Gastroesophageal sphincter (tissue), 4 donors: Measurements from ENCODE around the gene SLC35F3. TPM values are rescaled to one million over a fixed set of nuclear protein-coding genes. Genes with fewer than 3 reads are reported as not detected.

Experiments
- ATAC-seq: fragments of 150-250 bp; one replicate; pipeline ENCODE4 v1.9.1; 2016; ENCODE audit warnings: mild to moderate bottlenecking, moderate library complexity
- H3K27ac ChIP-seq, 4 donors: fragments of 200-600 bp; sonication (generic) in 3 of 4; 1 replicate in 3 of 4; 2 replicates in 1 of 4; pipeline ENCODE4 v1.5.1; 2016 to 2019
- H3K27me3 ChIP-seq: fragments of 200-600 bp; sonication (generic); one replicate; pipeline ENCODE4 v1.5.1; 2019
- H3K36me3 ChIP-seq, 2 donors: fragments of 200-600 bp; sonication (generic); one replicate each; pipeline ENCODE4 v1.5.1; 2019; ENCODE audit warnings: control low read depth in 1 of 2
- H3K4me1 ChIP-seq, 3 donors: fragments of 200-600 bp; sonication (generic); 1 replicate in 2 of 3; 2 replicates in 1 of 3; pipeline ENCODE4 v1.5.1; 2016 to 2019; ENCODE audit warnings: control low read depth in 2 of 3
- H3K4me3 ChIP-seq, 2 donors: fragments of 200-600 bp; sonication (generic); one replicate each; pipeline ENCODE4 v1.5.1; 2019; ENCODE audit warnings: mild to moderate bottlenecking in 1 of 2, moderate library complexity in 1 of 2
- H3K9me3 ChIP-seq, 3 donors: fragments of 200-600 bp; sonication (generic); one replicate each; pipeline ENCODE4 v1.5.1; 2017 to 2019; ENCODE audit warnings: control low read depth in 2 of 3
- EP300 ChIP-seq: sonication (generic); formaldehyde crosslinking; IDR thresholded peaks from one replicate; pipeline ENCODE4 v1.6.1; 2017; ENCODE audit warnings: antibody characterized with exemption, mild to moderate bottlenecking
- POLR2A ChIP-seq, 2 donors: fragments of 450-650 bp; IDR thresholded peaks; one replicate each; pipeline ENCODE4 v1.6.1; 2017; ENCODE audit warnings: antibody characterized with exemption in 2 of 2, mild to moderate bottlenecking in 2 of 2, moderate library complexity in 1 of 2
- POLR2AphosphoS5 ChIP-seq: sonication (generic); formaldehyde crosslinking; IDR thresholded peaks from one replicate; pipeline ENCODE4 v1.6.1; 2017; ENCODE audit warnings: antibody characterized with exemption
- WGBS, 2 donors: methylation state at CpG; one replicate each; pipeline ENCODE4 v1.1.5; 2018; ENCODE audit warnings: low coverage in 1 of 2; 5-methylcytosine and 5-hydroxymethylcytosine counted together
- total RNA-seq, 4 donors: library from RNA; depleted of rRNA; stranded (reverse); fragments of >200 nt; gene quantifications; one replicate each; pipeline ENCODE4 v1.1.0, GENCODE V29; 2016
- TF ChIP-seq, protein P1 (sequence below), 4 experiments: fragments of 200-600 bp in 2 of 4; fragments of 450-650 bp in 2 of 4; sonication (generic) in 1 of 4; IDR thresholded peaks; one replicate each; pipeline ENCODE4 v1.5.1; 2017 to 2019; ENCODE audit warnings: antibody characterized with exemption in 4 of 4, mild to moderate bottlenecking in 2 of 4, moderate library complexity in 2 of 4

The SLC35F3 gene
- total RNA-seq, 4 donors from 2014 or later = 0.16 to 0.62 (median 0.54) TPM; not detected in 1

DNA sequence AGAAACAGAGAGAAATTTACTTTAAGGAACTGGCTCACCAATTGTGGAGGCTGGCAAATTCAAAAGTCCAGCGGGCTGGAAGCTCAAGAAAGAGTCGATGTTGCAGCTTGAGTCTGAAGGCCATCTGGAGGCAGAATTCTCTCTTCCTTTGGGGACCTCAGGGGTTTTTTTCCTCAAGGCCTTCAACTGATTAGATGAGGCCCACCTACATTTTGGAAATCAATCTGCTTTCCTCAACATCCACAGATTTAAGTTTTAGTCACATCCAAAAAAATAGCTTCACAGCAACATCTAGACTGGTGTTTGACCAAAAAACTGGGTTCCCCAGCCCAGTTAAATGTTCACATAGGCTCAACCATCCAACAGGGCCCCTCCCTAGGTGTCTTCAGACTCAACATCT is 114.9 kb downstream of the SLC35F3 start:
- no peaks in the 10 kb centered on the region for H3K4me1 ChIP-seq
- H3K9me3 ChIP-seq = peaks cover 0 to 8% (median 0%) of the 10 kb centered on the region in 3 donors
- WGBS, 2 donors = 92 to 100% methylated on average over 2 of the region's 2 CpGs
- peaks cover 7% of the 10 kb centered on the region for H3K27me3 ChIP-seq
- H3K36me3 ChIP-seq = no peaks in the 10 kb centered on the region
- no peak overlapping the region for H3K4me3 ChIP-seq
- H3K27ac ChIP-seq = no peak overlapping the region
- TF ChIP-seq POLR2AphosphoS5 (no peak), EP300 (no peak), POLR2A (IDR thresholded peaks at IDR 0.05) (no peak)
- TF ChIP-seq, protein P1, sequence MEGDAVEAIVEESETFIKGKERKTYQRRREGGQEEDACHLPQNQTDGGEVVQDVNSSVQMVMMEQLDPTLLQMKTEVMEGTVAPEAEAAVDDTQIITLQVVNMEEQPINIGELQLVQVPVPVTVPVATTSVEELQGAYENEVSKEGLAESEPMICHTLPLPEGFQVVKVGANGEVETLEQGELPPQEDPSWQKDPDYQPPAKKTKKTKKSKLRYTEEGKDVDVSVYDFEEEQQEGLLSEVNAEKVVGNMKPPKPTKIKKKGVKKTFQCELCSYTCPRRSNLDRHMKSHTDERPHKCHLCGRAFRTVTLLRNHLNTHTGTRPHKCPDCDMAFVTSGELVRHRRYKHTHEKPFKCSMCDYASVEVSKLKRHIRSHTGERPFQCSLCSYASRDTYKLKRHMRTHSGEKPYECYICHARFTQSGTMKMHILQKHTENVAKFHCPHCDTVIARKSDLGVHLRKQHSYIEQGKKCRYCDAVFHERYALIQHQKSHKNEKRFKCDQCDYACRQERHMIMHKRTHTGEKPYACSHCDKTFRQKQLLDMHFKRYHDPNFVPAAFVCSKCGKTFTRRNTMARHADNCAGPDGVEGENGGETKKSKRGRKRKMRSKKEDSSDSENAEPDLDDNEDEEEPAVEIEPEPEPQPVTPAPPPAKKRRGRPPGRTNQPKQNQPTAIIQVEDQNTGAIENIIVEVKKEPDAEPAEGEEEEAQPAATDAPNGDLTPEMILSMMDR (IDR thresholded peaks at IDR 0.05) = no peak
- no peak for ATAC-seq

DNA sequence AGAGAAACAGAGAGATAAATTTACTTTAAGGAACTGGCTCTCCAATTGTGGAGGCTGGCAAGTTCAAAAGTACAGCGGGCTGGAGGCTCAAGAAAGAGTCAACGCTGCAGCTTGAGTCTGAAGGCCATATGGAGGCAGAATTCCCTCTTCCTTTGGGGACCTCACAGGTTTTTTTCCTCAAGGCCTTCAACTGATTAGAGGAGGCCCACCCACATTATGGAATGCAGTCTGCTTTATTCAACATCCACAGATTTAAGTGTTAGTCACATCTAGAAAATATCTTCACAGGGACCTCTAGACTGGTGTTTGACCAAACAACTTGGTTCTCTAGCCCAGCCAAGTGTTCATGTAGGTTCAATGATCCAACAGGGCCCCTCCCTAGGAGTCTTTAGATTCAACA is 117.8 kb downstream of the SLC35F3 start:
- H3K27ac ChIP-seq = no peak overlapping the region
- H3K4me3 ChIP-seq = no peak overlapping the region
- TF ChIP-seq POLR2A (IDR thresholded peaks at IDR 0.05) = no peak
- TF ChIP-seq, protein P1 (IDR thresholded peaks at IDR 0.05) = no peak
- no peak for TF ChIP-seq EP300
- no peak for TF ChIP-seq POLR2AphosphoS5
- ATAC-seq = no peak
- H3K9me3 ChIP-seq = no peaks in the 10 kb centered on the region
- 63 to 70% methylated on average over 2 of the region's 2 CpGs for WGBS, 2 donors
- H3K36me3 ChIP-seq = no peaks in the 10 kb centered on the region
- H3K27me3 ChIP-seq = peaks cover 7% of the 10 kb centered on the region
- no peaks in the 10 kb centered on the region for H3K4me1 ChIP-seq

DNA sequence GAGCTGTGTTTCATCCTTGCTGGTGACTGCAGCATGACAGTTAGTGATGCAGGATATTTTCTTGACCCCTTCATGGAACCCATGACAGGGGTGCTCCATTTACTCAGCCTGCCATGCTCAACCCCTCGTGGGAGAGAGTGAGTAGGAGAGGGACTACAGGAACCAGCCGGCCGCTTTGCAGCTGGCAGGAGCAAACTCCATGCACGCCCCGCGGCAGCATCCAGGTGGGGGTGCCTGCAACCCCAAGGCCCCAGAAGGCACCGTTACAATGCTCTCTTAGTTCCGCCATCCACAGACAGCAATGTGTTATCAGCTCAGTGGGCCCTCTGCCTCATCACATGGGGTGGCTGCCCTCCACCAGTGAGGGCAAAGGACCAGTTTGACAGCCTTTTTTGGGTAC is 135.1 kb downstream of the SLC35F3 start:
- Histone ChIP-seq H3K9me3 (no peaks in the 10 kb centered on the region), H3K36me3 (no peaks in the 10 kb centered on the region), H3K4me3 (no peak overlapping the region), H3K27me3 (peaks cover 10% of the 10 kb centered on the region), H3K27ac (no peak overlapping the region), H3K4me1 (no peaks in the 10 kb centered on the region)
- TF ChIP-seq EP300 = no peak
- TF ChIP-seq POLR2A (IDR thresholded peaks at IDR 0.05) = no peak
- TF ChIP-seq, protein P1 (IDR thresholded peaks at IDR 0.05) = no peak
- TF ChIP-seq POLR2AphosphoS5 = no peak
- 94% methylated on average over 2 of the region's 8 CpGs; no CpG with 5 or more reads in 1 of the 2 donors for WGBS, 2 donors
- ATAC-seq = no peak

DNA sequence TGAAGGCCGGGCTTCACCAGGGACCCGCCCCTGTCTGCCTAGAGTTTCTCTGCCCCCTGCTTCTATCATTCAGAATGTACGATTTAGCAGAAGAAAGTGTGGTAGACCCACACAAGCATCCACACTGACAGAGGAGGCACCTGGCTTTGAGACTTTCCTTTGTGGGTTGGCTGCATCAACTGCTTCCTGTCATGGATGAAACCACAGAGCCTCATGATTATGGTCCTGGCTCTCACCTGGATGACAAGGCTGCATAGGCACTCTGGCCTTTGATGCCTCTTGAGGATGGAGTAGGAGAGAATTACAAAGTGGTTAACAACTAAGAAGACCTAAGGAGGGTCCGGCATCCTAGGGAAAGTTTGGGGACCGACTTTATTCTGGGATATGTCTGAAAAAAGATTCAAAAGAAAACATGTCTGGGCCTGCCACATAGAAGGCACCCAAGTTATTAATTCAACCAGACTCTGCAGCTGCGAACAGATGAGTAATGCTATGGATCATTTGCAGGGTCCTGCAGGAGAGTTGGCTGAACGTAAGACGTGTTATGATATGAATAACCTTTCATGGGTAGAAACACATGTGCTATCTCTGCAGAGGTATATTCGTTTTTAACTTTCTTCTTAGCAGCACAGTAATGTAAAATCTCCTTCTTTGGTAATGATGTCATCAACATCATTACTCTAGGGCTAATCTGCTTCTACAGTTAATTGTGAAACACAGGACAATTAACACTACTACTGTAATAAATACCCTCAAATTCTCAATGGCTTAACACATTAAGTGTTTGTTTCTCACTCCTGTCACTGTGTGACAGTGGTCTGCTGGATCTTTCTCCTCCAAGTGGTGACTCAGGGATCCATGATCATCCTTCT is 136.2 kb downstream of the SLC35F3 start:
- 81 to 84% methylated on average over 8 of the region's 9 CpGs for WGBS, 2 donors
- Histone ChIP-seq H3K4me1 (no peaks in the 10 kb centered on the region), H3K36me3 (no peaks in the 10 kb centered on the region), H3K4me3 (no peak overlapping the region), H3K27ac (no peak overlapping the region), H3K9me3 (no peaks in the 10 kb centered on the region), H3K27me3 (peaks cover 10% of the 10 kb centered on the region)
- ATAC-seq = no peak
- TF ChIP-seq POLR2AphosphoS5 = no peak
- no peak for TF ChIP-seq POLR2A (IDR thresholded peaks at IDR 0.05)
- TF ChIP-seq, protein P1 (IDR thresholded peaks at IDR 0.05) = no peak
- TF ChIP-seq EP300 = no peak

DNA sequence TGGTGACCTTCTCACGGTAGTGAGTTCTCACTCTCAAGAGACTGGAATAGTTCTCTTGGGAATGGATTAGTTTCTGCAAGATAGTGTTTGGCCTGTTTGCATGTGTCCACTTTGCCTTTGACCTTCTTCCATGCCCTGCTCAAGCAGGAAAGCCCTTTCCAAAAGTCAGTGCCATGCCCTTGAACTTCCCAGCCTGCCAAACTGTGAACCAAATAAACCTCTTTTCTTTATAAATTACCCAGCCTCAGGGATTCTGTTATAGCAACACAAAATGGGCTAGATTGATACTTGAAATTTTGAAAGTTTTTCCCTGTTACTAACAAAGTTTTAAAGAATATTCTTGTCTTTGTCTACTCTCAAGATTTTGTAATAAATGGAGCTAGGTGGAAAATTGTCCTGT is 139.6 kb downstream of the SLC35F3 start:
- no peak for ATAC-seq
- Histone ChIP-seq H3K9me3 (peaks cover 0 to 20% (median 0%) of the 10 kb centered on the region in 3 donors), H3K4me1 (no peaks in the 10 kb centered on the region), H3K27ac (no peak overlapping the region), H3K4me3 (no peak overlapping the region), H3K27me3 (no peaks in the 10 kb centered on the region), H3K36me3 (no peaks in the 10 kb centered on the region)
- 100% methylated on average over 1 of the region's 1 CpG for WGBS, 2 donors
- TF ChIP-seq POLR2AphosphoS5 = no peak
- TF ChIP-seq, protein P1 (IDR thresholded peaks at IDR 0.05) = no peak
- no peak for TF ChIP-seq POLR2A (IDR thresholded peaks at IDR 0.05)
- no peak for TF ChIP-seq EP300
